Loucy (cell line): ENCODE measurements around the gene HTRA3.

ENCODE experiments used
- CTCF ChIP-seq: fragments of 200-600 bp; sonication (generic); conservative IDR thresholded peaks from 2 replicates; pipeline ENCODE4 v1.5.1; 2014; ENCODE audit warnings: mild to moderate bottlenecking, antibody characterized with exemption, low read length
- EZH2phosphoT487 ChIP-seq: fragments of 200-600 bp; IDR thresholded peaks from 2 replicates; pipeline ENCODE4 v1.6.1; 2018; ENCODE audit warnings: antibody characterized with exemption, mild to moderate bottlenecking, moderate library complexity, borderline replicate concordance

DNA sequence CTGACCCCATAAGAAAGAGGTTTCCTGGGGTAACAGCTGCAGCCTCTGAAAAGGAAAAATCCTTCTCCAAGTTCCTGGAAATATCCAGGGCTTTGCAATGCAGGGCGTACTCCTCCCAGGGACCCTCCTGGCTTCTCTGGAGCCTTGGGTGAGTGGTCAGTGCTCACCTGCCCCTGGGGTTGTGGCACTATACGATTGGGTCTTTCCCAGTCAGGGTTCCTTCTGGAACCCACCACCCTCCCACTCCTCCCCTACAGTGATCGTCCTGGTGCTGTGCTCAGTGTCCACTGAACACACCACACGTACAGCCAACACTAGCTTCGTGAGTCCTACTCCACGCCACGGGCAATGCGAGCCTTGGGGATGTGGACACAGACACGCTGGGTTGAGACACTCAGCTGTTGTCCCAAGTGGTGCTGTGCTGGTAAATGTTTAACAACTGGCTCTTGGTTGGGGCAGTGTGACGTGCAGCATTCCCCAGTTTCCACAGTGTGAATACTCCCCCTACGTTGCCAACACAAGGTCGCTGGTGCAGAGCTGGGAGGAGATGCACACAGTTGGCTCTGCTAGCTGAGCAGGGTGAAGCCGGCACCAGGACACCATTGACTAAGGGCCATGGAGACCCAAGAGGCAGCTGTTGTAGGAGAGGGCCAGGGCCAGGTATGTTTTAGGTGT lies 65.4 kb downstream of the HTRA3 start:
- TF ChIP-seq CTCF (no peak), EZH2phosphoT487 (no peak)
